GM12878 (cell line): ENCODE data around the gene MAST2. TPM values are rescaled to one million over a fixed set of nuclear protein-coding genes. Genes with fewer than 3 reads are reported as not detected.
A peak's percentile ranks its signal among the peaks of the same experiment; 100 is the strongest.

Experiments
- ATF7 ChIP-seq: fragments of 450-650 bp; IDR thresholded peaks from 2 replicates; pipeline ENCODE4 v1.6.1; 2016; ENCODE audit warnings: low read depth, mild to moderate bottlenecking
- BCL11A ChIP-seq: IDR thresholded peaks from 2 replicates; pipeline ENCODE4 v1.6.1; 2011; ENCODE audit warnings: low read depth, low read length
- CBX3 ChIP-seq: fragments of 200-600 bp; sonication (generic); IDR thresholded peaks from 2 replicates; pipeline ENCODE4 v1.6.1; 2016; ENCODE audit warnings: low read depth, borderline replicate concordance
- CREM ChIP-seq: IDR thresholded peaks from 2 replicates; pipeline ENCODE4 v1.6.1; 2014; ENCODE audit warnings: antibody characterized with exemption, low read depth
- DPF2 ChIP-seq: fragments of 450-650 bp; IDR thresholded peaks from 2 replicates; pipeline ENCODE4 v1.6.1; 2017; ENCODE audit warnings: mild to moderate bottlenecking
- E2F4 ChIP-seq: IDR thresholded peaks from 2 replicates; pipeline ENCODE4 v1.6.1; 2012; ENCODE audit warnings: low read depth, low read length, improper control_type of control experiment
- EP300 ChIP-seq, 2 experiments: fragments of 150-350 bp in 1 of 2; IDR thresholded peaks; 2 replicates each; pipeline ENCODE4 v1.6.1; 2011 to 2012; ENCODE audit warnings: low read depth in 2 of 2, low read length in 2 of 2, borderline replicate concordance in 1 of 2, improper control_type of control experiment in 1 of 2, inconsistent platforms in 1 of 2; ENCODE audit not compliant: control insufficient read depth in 1 of 2
- FOXM1 ChIP-seq: IDR thresholded peaks from 2 replicates; pipeline ENCODE4 v1.6.1; 2012; ENCODE audit warnings: low read depth, mild to moderate bottlenecking, inconsistent platforms, low read length, moderate library complexity
- KLF5 ChIP-seq: fragments of 450-650 bp; IDR thresholded peaks from 2 replicates; pipeline ENCODE4 v1.6.1; 2014; ENCODE audit warnings: mild to moderate bottlenecking; ENCODE audit not compliant: partially characterized antibody
- MEF2B ChIP-seq: fragments of 450-650 bp; IDR thresholded peaks from 2 replicates; pipeline ENCODE4 v1.6.1; 2018; ENCODE audit warnings: mild to moderate bottlenecking, moderate library complexity; ENCODE audit not compliant: partially characterized antibody, poor library complexity, severe bottlenecking
- MYC ChIP-seq: IDR thresholded peaks from 2 replicates; pipeline ENCODE4 v1.6.1; 2011; ENCODE audit warnings: mild to moderate bottlenecking, low read length, moderate library complexity, inconsistent platforms; ENCODE audit not compliant: insufficient read depth, insufficient replicate concordance, insufficient read length, severe bottlenecking
- NFYA ChIP-seq: IDR thresholded peaks from 2 replicates; pipeline ENCODE4 v1.6.1; 2011; ENCODE audit warnings: low read depth, mild to moderate bottlenecking, low read length, improper control_type of control experiment, borderline replicate concordance
- NFYB ChIP-seq: IDR thresholded peaks from 2 replicates; pipeline ENCODE4 v1.6.1; 2011; ENCODE audit warnings: low read depth, mild to moderate bottlenecking, low read length, improper control_type of control experiment, moderate library complexity; ENCODE audit not compliant: insufficient read depth
- NKRF ChIP-seq: fragments of 450-650 bp; conservative IDR thresholded peaks from 2 replicates; pipeline ENCODE4 v1.6.1; 2017; ENCODE audit warnings: mild to moderate bottlenecking, moderate library complexity
- PAX5 ChIP-seq: IDR thresholded peaks from 2 replicates; pipeline ENCODE4 v1.6.1; 2011; ENCODE audit warnings: low read depth, low read length, borderline replicate concordance
- PAX8 ChIP-seq: fragments of 450-650 bp; IDR thresholded peaks from 2 replicates; pipeline ENCODE4 v1.6.1; 2017; ENCODE audit warnings: mild to moderate bottlenecking, moderate library complexity
- RUNX3 ChIP-seq: IDR thresholded peaks from 2 replicates; pipeline ENCODE4 v1.6.1; 2012; ENCODE audit warnings: low read length, inconsistent platforms
- SMC3 ChIP-seq: IDR thresholded peaks from 2 replicates; pipeline ENCODE4 v1.6.1; 2011; ENCODE audit warnings: low read length, improper control_type of control experiment, borderline replicate concordance
- SPI1 ChIP-seq: IDR thresholded peaks from 2 replicates; pipeline ENCODE4 v1.6.1; 2011; ENCODE audit warnings: low read depth, mild to moderate bottlenecking, low read length, moderate library complexity, borderline replicate concordance; ENCODE audit not compliant: insufficient read depth
- SREBF2 ChIP-seq: IDR thresholded peaks from 2 replicates; pipeline ENCODE4 v1.6.1; 2012; ENCODE audit warnings: mild to moderate bottlenecking, low read length
- TBL1XR1 ChIP-seq: IDR thresholded peaks from 2 replicates; pipeline ENCODE4 v1.6.1; 2012; ENCODE audit warnings: low read depth, low read length, improper control_type of control experiment
- polyA plus RNA-seq, 11 experiments: library from polyadenylated mRNA; depleted of rRNA in 4 of 11; unstranded in 6 of 11; stranded (reverse) in 5 of 11; fragments of >200 nt; fragmentation: Nextera tagmentation in 4 of 11; fragmentation: Illumina TruSeq in 1 of 11; extraction: Ambion mirVana in 4 of 11; extraction: Trizol in 1 of 11; gene quantifications; 1 replicate in 1 of 11; 2 replicates in 10 of 11; pipeline versions ENCODE4 v1.2.1 to v1.2.3, GENCODE V29; 2011 to 2016; ENCODE audit warnings: inconsistent platforms in 2 of 11, missing spikeins in 2 of 11, low read depth in 1 of 11
- total RNA-seq, 4 experiments: library from RNA; depleted of rRNA in 3 of 4; stranded (reverse); fragments of >200 nt in 3 of 4; fragmentation: Illumina TruSeq in 1 of 4; extraction: Trizol in 1 of 4; gene quantifications; 2 replicates each; pipeline versions ENCODE4 v1.2.1 to v1.2.3, GENCODE V29; 2013 to 2021
- TF ChIP-seq, protein P1 (sequence below): fragments of 450-650 bp; IDR thresholded peaks from 2 replicates; pipeline ENCODE4 v1.6.1; 2016; ENCODE audit warnings: mild to moderate bottlenecking
- TF ChIP-seq, protein P2 (sequence below): IDR thresholded peaks from 2 replicates; pipeline ENCODE4 v1.6.1; 2011; ENCODE audit warnings: low read depth, low read length, improper control_type of control experiment, borderline replicate concordance
- TF ChIP-seq, protein P3 (sequence below): fragments of 450-650 bp; IDR thresholded peaks from 2 replicates; pipeline ENCODE4 v1.6.1; 2018; ENCODE audit warnings: mild to moderate bottlenecking, low read depth, moderate library complexity; ENCODE audit not compliant: partially characterized antibody

Gene MAST2
- total and polyA plus RNA-seq, 10 of the 15 experiments (the other 5 are each of a cell fraction or from before 2014, with no cell fraction given), result 1.0 to 28.7 (median 13.8) TPM

GRCh38 chr1:45803299-45803780, at the start of gene MAST2 (continued):
- TF ChIP-seq NKRF (peak; percentile 84), RUNX3 (no peak), MYC (no peak), SMC3 (no peak), PAX5 (no peak), EP300 (IDR thresholded peaks at IDR 0.05; ENCODE audit: borderline replicate concordance in 1 of 2, control insufficient read depth in 1 of 2, low read depth in 2 of 2, low read length in 2 of 2) (no peak), NFYA (no peak), MEF2B (no peak), E2F4 (no peak), CBX3 (no peak), NFYB (no peak), SREBF2 (no peak), BCL11A (no peak), CREM (no peak), FOXM1 (no peak), DPF2 (peak; percentile 59; the same call in 1 of the 2 replicates), TBL1XR1 (no peak), PAX8 (no peak), ATF7 (no peak), KLF5 (peak; percentile 53), SPI1 (no peak)
- TF ChIP-seq, protein P1, sequence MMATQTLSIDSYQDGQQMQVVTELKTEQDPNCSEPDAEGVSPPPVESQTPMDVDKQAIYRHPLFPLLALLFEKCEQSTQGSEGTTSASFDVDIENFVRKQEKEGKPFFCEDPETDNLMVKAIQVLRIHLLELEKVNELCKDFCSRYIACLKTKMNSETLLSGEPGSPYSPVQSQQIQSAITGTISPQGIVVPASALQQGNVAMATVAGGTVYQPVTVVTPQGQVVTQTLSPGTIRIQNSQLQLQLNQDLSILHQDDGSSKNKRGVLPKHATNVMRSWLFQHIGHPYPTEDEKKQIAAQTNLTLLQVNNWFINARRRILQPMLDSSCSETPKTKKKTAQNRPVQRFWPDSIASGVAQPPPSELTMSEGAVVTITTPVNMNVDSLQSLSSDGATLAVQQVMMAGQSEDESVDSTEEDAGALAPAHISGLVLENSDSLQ, result no peak
- TF ChIP-seq, protein P2, sequence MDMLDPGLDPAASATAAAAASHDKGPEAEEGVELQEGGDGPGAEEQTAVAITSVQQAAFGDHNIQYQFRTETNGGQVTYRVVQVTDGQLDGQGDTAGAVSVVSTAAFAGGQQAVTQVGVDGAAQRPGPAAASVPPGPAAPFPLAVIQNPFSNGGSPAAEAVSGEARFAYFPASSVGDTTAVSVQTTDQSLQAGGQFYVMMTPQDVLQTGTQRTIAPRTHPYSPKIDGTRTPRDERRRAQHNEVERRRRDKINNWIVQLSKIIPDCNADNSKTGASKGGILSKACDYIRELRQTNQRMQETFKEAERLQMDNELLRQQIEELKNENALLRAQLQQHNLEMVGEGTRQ, result no peak
- TF ChIP-seq, protein P3, sequence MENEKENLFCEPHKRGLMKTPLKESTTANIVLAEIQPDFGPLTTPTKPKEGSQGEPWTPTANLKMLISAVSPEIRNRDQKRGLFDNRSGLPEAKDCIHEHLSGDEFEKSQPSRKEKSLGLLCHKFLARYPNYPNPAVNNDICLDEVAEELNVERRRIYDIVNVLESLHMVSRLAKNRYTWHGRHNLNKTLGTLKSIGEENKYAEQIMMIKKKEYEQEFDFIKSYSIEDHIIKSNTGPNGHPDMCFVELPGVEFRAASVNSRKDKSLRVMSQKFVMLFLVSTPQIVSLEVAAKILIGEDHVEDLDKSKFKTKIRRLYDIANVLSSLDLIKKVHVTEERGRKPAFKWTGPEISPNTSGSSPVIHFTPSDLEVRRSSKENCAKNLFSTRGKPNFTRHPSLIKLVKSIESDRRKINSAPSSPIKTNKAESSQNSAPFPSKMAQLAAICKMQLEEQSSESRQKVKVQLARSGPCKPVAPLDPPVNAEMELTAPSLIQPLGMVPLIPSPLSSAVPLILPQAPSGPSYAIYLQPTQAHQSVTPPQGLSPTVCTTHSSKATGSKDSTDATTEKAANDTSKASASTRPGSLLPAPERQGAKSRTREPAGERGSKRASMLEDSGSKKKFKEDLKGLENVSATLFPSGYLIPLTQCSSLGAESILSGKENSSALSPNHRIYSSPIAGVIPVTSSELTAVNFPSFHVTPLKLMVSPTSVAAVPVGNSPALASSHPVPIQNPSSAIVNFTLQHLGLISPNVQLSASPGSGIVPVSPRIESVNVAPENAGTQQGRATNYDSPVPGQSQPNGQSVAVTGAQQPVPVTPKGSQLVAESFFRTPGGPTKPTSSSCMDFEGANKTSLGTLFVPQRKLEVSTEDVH, result no peak
